ENCODE data around the gene EHMT1. TPM values are rescaled to one million over a fixed set of nuclear protein-coding genes. Genes with fewer than 3 reads are reported as not detected.
"Not testable (repeated sequence)": the region's sequence is repeated elsewhere in the genome, so short reads cannot be mapped to it uniquely, and the experiment has no call there.

Gene EHMT1
- total RNA-seq, 1 donor from 2014 or later = 38.3 TPM

DNA sequence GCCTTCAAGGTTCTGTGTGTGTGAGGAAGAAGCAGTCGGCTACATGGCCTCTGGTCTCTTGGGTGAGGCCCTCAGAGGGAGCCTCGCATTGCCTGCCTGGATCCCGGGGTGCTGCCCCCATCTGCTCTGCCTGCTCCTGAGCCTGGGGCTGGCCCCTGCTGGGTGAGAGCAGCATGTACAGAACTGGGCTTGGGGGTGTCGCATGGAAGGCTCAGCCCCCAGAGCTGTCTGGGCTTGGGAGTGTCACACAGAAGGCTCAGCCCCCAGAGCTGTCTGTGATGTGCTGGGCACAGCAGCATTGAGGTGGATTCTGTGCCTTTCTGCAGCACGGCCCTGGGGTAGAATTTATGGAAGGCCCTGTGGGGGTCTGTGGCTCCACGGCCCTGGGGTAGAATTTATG lies 265.2 kb downstream of the EHMT1 start:
- DNase-seq (ENCODE audit: low read depth in 2 of 2) = not testable (repeated sequence)

DNA sequence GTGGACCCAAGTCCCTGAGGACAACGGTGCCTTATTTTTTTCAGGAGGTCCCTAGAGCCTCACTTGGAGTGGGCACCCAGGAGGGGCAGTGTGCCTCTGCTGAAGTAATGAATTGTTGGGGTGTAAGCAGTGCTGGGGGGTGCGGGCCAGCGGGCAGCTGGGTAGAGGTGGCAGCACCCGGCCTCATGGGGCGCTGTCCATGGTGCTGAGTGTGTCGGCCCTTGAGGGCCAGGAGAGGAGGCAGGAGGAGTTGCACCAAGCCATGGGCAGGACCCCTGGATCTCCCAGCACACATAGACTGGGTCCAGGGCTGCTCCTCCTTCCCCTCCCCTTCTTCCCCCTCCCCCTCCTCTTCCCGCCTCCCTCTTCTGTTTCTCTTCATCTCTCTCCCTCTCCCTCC lies 265.7 kb downstream of the EHMT1 start:
- DNase-seq (ENCODE audit: low read depth in 2 of 2) = not testable (repeated sequence)

DNA sequence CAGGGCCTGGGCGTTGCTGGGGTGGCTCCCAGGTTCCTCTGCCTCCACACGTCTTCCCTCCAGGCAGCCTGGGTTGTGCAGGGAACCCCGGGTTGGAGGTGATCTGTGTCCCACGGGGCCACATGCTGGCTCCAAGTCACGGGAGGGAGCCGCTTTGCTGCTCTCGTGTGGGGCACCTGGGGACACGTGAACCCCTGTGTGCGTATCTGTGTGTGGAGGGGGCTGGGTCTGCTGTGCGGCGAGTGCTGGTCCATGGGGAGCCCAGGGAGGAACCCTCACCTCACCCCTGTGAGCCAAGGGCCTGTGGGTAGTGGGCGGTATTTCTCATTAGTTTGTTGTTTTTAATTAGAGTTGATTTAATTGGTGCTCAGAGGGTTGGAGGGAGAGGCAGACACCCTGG lies 266.3 kb downstream of the EHMT1 start:
- not testable (repeated sequence) for DNase-seq (ENCODE audit: low read depth in 2 of 2)

Other genes starting within 250 kb of the EHMT1 start
- 12.2 and 20.1 TPM in 2 replicates for gene EXD3, start 195.8 kb upstream of the EHMT1 start, total RNA-seq
- 1.3 and 2.1 TPM in 2 replicates for gene NOXA1, start 195.6 kb upstream of the EHMT1 start, total RNA-seq
- 0.25 and 0.26 TPM in 2 replicates for gene ENTPD8, start 177.6 kb upstream of the EHMT1 start, total RNA-seq
- gene NSMF, start 159.7 kb upstream of the EHMT1 start, total RNA-seq = 13.2 and 23.8 TPM in 2 replicates
- 0.39 and 1.1 TPM in 2 replicates for gene PNPLA7, start 68.6 kb upstream of the EHMT1 start, total RNA-seq
- gene MRPL41, start 67.1 kb upstream of the EHMT1 start, total RNA-seq = 45.6 and 45.8 TPM in 2 replicates
- 15.5 and 20.4 TPM in 2 replicates for gene DPH7, start 40.1 kb upstream of the EHMT1 start, total RNA-seq
- 13.7 and 15.0 TPM in 2 replicates for gene ZMYND19, start 28.5 kb upstream of the EHMT1 start, total RNA-seq
- 22.3 and 26.8 TPM in 2 replicates for gene ARRDC1, start 13.3 kb upstream of the EHMT1 start, total RNA-seq